SHP77 treated with DMSO at 0.1 percent for 48 hours (cell line): ENCODE results near the gene BCO1.
A peak's percentile ranks its signal among the peaks of the same experiment; 100 is the strongest.

ENCODE experiments used
- DNase-seq: peaks from one replicate; lab custom pipeline; 2025; lab: John Stamatoyannopoulos, UW

The BCO1 gene

GRCh38 chr16:81275795-81276194, 37.3 kb downstream of the BCO1 start:
- DNase-seq = no peak

DNA sequence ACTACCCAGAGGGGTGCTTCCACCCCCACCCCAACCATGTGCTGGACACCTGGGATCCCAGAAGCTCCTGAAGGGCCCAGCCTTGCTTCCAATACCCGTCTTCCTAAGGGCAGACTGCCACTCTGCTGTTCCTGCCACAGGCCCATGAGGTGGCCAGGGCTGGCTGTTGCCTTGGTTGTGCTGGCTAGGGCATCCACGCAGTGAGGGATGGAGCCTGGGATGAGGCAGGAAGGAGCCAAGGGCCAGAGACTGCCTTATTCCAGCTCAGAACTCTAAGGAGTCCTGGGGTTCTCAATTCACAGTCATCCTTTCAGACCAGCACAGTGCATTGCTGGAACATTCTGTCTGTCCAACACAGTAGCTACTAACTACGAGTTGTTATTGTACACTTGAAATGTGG, 37.8 kb downstream of the BCO1 start:
- no peak for DNase-seq

DNA sequence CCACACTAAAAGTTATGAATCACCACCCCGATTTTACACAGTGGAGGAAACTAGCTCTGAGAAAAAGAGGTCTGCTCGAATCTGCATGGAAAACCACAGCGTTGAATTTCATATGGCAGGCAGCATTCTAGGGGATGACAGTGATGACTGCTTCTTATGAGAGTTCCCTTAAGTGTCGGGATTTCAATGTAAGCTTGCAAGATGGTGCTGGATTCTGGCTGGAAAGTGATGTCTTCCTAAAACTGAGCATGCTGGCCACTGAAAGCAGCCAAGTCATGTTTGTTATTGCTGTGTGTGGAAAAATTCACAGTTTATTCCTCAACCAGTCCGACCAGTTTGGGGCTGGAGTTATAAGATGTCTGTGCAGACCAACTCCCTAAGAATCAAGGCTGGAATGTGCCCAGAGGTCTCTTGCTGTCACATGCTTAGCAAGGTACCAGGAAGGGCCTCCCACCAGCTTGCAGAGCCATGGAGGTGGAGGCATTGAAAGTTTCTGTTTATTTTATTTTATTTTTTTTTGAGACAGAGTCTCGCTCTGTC, 39.1 kb downstream of the BCO1 start:
- DNase-seq = no peak

GRCh38 chr16:81278526-81278925, 40.0 kb downstream of the BCO1 start:
- no peak for DNase-seq

DNA sequence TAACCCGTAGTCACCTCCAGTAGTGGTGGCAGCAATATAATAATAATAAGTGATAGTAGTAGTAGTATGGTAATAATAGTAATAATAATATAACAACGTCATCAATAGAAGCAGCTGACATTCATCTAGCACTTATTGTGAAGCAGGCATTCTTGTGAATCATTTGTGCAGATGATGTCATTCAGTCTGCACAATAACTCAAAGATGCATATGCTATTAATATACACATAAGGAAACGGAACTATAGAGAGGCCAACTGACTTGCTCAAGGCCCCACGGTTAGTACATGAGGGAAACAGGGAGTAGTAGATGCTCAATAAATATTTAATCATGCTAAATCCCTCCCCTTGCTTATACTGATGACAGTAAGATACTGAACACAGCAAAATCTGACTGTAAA, 40.9 kb downstream of the BCO1 start:
- DNase-seq = no peak

- no peak for DNase-seq
These were observed 41.9 kb downstream of the BCO1 start for GRCh38 chr16:81280393-81280792.

DNA sequence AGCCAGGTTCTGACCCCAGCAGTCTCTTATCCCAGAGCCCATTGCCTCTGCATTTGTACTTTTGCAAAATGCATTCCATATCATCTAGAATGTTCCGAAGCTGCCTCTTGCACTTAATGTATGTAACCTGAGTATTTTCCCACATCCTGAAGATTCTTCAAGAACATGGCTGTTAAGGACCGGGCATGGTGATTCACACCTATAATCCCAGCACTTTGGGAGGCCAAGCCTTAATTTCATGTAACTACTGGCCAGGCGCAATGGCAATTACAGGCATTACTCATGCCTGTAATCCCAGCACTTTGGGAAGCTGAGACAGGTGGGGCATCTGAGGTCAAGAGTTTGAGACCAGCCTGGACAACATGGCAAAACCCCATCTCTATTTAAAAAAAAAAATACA, 44.6 kb downstream of the BCO1 start:
- DNase-seq = no peak

- no peak for DNase-seq
These were observed 46.6 kb downstream of the BCO1 start for GRCh38 chr16:81284995-81285600.

DNA sequence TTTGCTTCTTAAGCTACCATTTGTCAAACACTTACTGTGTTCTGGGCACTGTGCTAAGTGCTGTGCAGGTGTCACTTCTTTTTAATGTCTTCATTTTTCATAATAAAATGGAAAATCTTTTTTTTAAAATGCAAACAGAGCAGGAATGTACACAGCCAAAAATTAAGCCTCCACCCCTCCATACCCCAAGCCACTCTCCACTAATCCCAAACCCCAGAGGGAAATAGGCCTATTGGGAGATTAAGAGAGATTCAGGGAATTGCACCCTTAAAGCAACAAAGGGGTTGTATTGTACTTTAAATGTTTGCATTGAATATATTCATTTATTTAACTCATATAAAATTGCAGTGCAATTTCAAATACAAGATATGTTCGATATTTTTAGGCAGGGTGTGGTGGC, 47.7 kb downstream of the BCO1 start:
- DNase-seq = no peak

DNA sequence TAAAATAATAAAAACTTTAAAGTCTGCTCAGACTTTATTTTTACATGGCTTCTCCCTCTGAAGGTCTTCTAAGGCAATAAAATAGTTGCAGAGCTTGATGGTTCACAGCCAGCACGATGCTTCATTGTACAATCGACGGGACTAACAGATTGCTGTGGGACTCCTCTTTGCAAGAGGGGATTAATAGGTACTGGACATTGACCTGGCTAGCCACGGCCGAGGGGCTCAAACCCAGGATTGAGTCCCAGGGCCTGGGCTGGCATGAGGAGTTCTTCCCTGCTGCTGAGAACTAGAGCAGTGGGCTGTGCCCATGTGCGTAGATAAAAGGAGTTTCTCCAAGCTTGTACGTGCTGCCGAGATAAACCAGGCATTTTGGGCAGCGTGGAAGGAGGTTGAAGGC, 52.6 kb downstream of the BCO1 start:
- DNase-seq = no peak

- DNase-seq = no peak
These were observed 54.4 kb downstream of the BCO1 start for GRCh38 chr16:81292936-81293335.

- DNase-seq = no peak
These were observed 55.7 kb downstream of the BCO1 start for GRCh38 chr16:81293909-81294802.

- no peak for DNase-seq
These were observed 58.1 kb downstream of the BCO1 start for GRCh38 chr16:81296631-81297030.

DNA sequence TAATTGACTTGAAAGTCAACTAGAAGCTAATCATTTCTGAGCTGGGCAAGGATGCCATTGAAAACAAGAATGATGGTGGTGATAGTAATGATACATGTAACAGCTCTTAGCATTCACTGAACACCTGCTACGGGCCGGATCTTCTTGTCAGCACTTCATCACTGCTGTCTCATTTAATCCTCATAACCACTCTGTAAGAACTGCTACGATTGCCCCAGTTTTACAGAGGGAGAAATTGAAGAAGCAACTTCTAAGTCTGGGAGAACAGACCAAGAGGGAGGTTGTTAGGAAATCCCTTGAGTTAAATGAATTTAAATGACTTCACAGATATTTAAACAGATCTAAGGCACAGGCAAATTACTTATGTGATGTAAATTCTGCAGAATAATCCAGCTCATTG, 69.3 kb downstream of the BCO1 start:
- no peak for DNase-seq

- DNase-seq = no peak
These were observed 71.7 kb downstream of the BCO1 start for GRCh38 chr16:81310045-81310644.

DNA sequence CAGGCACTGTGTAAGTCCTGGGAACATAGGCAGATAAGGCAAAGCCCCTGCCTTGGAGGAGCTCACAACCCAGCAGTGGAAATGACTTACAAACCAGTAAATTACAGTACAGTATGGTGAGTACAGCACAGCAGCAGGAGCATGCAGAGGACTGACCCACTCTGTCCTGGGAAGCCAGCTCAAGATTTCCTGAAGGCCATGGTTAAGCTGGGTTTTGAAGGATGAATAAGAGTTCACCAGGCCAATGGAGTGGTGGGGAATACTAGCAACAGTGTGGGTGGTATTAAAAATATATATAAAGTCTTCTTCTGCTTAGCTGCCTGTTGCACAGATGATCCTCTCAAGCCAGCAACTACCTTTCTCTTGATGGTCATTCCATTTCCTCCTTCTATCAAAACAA, 73.3 kb downstream of the BCO1 start:
- no peak for DNase-seq

- DNase-seq = peak; percentile 9
These were observed 75.5 kb downstream of the BCO1 start for GRCh38 chr16:81313701-81314602.

DNA sequence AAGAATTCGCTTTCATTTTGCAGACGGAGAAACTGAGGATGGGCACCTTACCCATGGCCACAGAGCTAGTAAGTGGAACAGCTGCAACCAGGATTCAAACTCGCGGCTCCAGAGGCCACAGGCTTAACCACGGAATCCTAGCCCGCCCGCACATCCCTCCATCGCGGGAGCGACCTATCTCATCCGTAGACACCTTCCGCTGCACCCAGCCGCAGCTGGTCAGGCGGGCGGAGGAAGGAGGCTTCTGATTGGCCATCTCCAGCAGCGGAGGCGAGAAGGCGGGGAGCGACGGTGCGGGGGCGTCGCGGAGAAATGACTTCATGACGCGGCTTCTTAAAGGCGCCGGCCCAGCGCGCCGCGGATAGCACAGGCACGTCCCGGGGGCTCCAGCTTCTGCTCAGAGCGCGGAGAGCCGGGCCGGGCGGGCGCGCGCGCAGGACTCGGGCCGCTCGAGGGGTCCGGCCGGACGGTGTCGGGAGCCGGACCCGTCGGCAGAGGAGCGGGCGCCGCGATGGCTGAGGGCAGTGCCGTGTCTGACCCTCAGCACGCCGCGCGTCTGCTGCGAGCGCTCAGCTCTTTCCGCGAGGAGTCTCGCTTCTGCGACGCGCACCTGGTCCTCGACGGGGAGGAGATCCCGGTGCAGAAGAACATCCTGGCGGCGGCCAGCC, 76.2 kb downstream of the BCO1 start, which contains the start of gene GAN:
Gene GAN (plus strand): TSS at position 360 of the 668 bp plus-strand sequence. CDS start 152 bp downstream, at position 512.
- peak; percentile 94 for DNase-seq

GRCh38 chr16:81315271-81316175, 77.0 kb downstream of the BCO1 start:
- DNase-seq = peak; percentile 5

DNA sequence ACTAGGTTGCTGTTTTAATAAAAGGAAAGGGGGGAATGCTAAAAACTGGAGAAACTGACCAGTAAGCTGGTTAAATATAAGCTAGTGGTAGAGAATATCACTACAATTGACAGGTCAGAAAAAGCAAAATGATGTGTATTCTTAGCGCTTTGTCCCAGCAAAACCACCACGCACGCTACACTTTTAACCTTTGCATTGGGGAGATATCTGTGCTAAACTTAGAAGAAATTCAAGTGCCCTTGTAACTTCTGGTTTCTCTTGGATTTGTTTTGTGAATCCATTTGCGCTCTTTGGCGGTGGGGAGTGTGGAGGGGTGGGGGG, 77.6 kb downstream of the BCO1 start:
- DNase-seq = no peak
